Stimulated activated naive CD4-positive, alpha-beta T cell treated with Interleukin-2 at 50 U/mL for 16 hours (primary cell): ENCODE measurements around the gene MYH14.

ENCODE experiments used
- DNase-seq: peaks from one replicate; lab custom pipeline; 2025; lab: John Stamatoyannopoulos, UW

The MYH14 gene

GRCh38 chr19:50290775-50291174 is 87.4 kb downstream of the MYH14 start:
- DNase-seq = no peak

GRCh38 chr19:50292216-50292827 is 88.9 kb downstream of the MYH14 start:
- DNase-seq = no peak

GRCh38 chr19:50293263-50294004 is 90.0 kb downstream of the MYH14 start:
- no peak for DNase-seq

GRCh38 chr19:50300051-50300450 is 96.6 kb downstream of the MYH14 start:
- DNase-seq = no peak

- no peak for DNase-seq
Observed at GRCh38 chr19:50300814-50301606, 97.6 kb downstream of the MYH14 start.

GRCh38 chr19:50301607-50301971 is 98.2 kb downstream of the MYH14 start:
- DNase-seq = no peak

- no peak for DNase-seq
Observed at GRCh38 chr19:50303558-50303957, 100.1 kb downstream of the MYH14 start.

GRCh38 chr19:50308991-50309390 is 105.6 kb downstream of the MYH14 start:
- no peak for DNase-seq

GRCh38 chr19:50309396-50310125 is 106.1 kb downstream of the MYH14 start:
- no peak for DNase-seq

- no peak for DNase-seq
Observed at GRCh38 chr19:50310759-50311465, 107.5 kb downstream of the MYH14 start.

- no peak for DNase-seq
Observed at GRCh38 chr19:50311723-50312635, 108.6 kb downstream of the MYH14 start.

GRCh38 chr19:50312967-50313811 is 109.8 kb downstream of the MYH14 start:
- no peak for DNase-seq

GRCh38 chr19:50313812-50314536 is 110.6 kb downstream of the MYH14 start:
- DNase-seq = no peak

- DNase-seq = no peak
Observed at GRCh38 chr19:50314724-50315708, 111.6 kb downstream of the MYH14 start.

- DNase-seq = no peak
Observed at GRCh38 chr19:50315773-50316448, 112.5 kb downstream of the MYH14 start.

- DNase-seq = no peak
Observed at GRCh38 chr19:50317115-50317514, 113.7 kb downstream of the MYH14 start.

GRCh38 chr19:50318438-50318837 is 115.0 kb downstream of the MYH14 start:
- no peak for DNase-seq
